ENCODE data around the gene EEF2K.

Gene EEF2K

DNA sequence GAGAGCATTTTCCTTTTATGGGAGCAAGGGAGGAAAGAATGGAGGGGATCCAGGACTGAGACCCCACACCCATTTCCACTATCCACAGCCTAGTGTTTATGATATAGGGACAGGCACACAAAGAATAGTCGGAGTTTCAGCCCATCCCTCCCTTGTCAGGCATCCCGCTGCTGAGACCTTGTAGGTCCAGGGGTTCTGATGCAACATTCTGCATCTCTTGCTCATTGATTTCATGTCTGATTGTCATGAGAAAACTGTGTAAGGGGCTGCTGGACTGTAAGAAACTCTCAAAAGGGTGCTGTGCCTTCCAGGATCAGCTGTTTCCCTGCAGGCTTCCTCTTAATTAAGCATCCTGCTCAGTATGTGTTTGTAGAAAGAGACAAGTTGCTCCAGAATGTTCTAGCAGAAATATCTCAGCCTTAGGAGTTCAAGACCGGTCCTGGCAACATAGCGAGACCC lies 85.8 kb downstream of the EEF2K start:
- DNase-seq: no peak
- Mint-ChIP-seq H3K4me1 (peaks cover 23% of the 10 kb centered on the region), H3K27me3 (ENCODE audit: low read depth, poor library complexity) (peaks cover 6% of the 10 kb centered on the region), H3K4me3 (no peak overlapping the region), H3K36me3 (ENCODE audit: low read depth) (no peaks in the 10 kb centered on the region), H3K9me3 (no peaks in the 10 kb centered on the region), H3K27ac (no peak overlapping the region)
- TF ChIP-seq, protein P1, sequence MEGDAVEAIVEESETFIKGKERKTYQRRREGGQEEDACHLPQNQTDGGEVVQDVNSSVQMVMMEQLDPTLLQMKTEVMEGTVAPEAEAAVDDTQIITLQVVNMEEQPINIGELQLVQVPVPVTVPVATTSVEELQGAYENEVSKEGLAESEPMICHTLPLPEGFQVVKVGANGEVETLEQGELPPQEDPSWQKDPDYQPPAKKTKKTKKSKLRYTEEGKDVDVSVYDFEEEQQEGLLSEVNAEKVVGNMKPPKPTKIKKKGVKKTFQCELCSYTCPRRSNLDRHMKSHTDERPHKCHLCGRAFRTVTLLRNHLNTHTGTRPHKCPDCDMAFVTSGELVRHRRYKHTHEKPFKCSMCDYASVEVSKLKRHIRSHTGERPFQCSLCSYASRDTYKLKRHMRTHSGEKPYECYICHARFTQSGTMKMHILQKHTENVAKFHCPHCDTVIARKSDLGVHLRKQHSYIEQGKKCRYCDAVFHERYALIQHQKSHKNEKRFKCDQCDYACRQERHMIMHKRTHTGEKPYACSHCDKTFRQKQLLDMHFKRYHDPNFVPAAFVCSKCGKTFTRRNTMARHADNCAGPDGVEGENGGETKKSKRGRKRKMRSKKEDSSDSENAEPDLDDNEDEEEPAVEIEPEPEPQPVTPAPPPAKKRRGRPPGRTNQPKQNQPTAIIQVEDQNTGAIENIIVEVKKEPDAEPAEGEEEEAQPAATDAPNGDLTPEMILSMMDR (IDR thresholded peaks at IDR 0.05): no peak

DNA sequence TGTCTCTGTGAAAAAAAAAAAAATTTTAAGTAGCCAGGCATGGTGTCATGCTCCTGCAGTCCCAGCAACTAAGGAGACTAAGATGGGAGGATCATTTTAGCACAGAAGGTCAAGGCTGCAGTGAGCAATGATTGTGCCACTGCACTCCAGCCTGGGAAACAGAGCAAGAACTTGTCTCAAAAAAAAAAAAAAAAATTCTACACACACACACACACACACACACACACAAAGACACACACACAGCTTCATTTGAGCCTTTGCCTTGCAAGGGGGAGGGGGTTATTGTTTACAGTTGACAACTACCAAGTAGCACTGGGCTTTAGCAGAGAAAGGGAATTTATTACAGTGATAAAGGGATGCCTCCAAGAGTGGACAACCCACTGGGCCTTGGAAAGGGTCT lies 86.2 kb downstream of the EEF2K start:
- Mint-ChIP-seq H3K36me3 (ENCODE audit: low read depth) (no peaks in the 10 kb centered on the region), H3K27ac (no peak overlapping the region), H3K4me3 (no peak overlapping the region), H3K4me1 (peaks cover 22% of the 10 kb centered on the region), H3K9me3 (no peaks in the 10 kb centered on the region), H3K27me3 (ENCODE audit: low read depth, poor library complexity) (peaks cover 9% of the 10 kb centered on the region)
- TF ChIP-seq, protein P1 (IDR thresholded peaks at IDR 0.05): no peak
- no peak for DNase-seq

DNA sequence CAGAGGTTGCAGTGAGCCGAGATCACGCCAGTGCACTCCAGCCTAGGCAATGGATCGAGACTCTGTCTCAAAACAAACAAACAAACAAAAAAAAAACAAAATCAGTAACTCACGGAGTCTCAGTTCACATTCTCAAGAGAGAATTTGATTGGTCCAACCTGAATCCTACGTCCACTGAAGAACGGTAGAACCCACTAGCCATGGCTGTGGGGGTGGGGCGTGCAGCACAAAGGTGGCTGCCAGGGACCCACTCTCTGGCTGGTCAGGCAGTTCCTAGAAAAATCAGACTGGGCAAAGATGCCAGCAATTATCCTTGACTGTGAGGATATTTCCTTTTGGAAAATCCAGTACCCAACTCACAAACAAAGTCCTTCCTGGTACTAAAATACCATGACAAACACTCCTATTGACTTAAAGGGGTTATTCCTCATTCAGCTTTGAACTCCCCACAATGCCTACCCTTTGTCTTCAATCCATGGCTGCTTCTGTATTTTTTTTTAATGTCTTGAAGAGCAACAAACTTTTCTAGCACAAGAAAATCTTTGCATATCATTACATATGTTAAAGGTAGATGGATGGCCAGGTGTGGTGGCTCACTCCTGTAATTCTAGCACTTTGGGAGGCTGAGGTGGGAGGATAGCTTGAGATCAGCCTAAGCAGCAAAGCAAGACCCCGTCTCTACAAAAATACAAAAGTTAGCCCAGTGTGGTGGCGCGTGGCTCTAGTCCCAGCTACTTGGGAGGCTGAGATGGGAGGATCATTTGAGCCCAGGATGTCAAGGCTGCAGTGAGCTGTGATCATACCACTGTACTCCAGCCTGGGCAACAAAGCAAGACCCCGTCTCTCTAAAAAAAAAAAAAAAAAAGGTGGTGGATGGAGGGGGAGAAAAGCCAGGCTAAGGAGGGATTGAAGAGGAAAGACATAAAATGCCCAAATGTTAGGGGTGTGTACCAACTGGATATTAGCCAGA lies 87.3 kb downstream of the EEF2K start:
- TF ChIP-seq, protein P1 (IDR thresholded peaks at IDR 0.05): no peak
- H3K4me3 Mint-ChIP-seq: no peak overlapping the region

DNA sequence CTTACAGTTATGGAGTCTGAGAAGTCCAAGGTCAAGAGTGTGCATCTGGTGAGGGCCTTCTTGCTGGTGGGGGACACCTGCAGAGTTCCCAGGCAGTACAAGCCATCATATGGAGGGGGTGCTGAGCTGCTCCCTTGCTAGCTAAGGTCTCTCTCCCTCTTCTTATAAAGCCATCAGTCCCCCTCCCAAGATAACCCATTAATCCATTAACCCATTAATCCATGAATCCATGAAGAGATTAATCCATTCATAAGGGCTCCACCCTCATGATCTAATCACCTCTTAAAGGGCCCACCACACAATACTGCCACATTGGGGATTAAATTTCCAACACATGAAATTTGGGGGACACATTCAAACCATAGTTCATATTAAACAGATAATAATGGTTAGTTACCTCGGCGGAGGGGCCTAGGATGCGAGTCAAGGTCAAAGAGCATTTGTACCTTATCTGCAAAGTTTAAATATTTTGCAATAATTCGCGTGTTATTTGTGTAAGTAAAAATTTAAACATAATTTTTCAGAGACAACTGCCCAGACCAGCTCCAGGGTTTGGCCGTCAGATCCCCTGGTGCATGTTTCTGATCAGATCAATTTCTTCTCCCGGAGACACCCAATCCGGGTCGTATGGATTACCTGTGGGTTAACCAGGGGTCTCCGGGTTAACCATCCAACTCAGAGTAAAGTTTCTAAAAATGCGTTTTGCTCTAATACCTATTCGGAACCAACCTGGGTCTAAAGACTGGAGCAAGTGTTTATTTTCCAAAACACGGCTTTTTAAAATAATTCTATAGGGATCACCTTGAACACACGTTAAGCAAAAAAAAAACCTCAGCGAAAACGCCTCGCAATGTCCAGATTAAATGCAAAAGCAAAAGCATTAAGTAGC lies 90.4 kb downstream of the EEF2K start:
- Mint-ChIP-seq H3K36me3 (ENCODE audit: low read depth) (peaks cover 5% of the 10 kb centered on the region), H3K27ac (no peak overlapping the region), H3K4me3 (peak overlapping the region; percentile 95), H3K27me3 (ENCODE audit: low read depth, poor library complexity) (peaks cover 14% of the 10 kb centered on the region), H3K9me3 (no peaks in the 10 kb centered on the region), H3K4me1 (peaks cover 40% of the 10 kb centered on the region)
- DNase-seq: peak; percentile 22
- TF ChIP-seq, protein P1 (IDR thresholded peaks at IDR 0.05): no peak

More for the DNA sequence above, 87.3 kb downstream of the EEF2K start:
- Mint-ChIP-seq H3K36me3 (ENCODE audit: low read depth) (no peaks in the 10 kb centered on the region), H3K27me3 (ENCODE audit: low read depth, poor library complexity) (peaks cover 13% of the 10 kb centered on the region), H3K4me1 (peaks cover 23% of the 10 kb centered on the region), H3K9me3 (no peaks in the 10 kb centered on the region), H3K27ac (no peak overlapping the region)
- DNase-seq: no peak

DNA sequence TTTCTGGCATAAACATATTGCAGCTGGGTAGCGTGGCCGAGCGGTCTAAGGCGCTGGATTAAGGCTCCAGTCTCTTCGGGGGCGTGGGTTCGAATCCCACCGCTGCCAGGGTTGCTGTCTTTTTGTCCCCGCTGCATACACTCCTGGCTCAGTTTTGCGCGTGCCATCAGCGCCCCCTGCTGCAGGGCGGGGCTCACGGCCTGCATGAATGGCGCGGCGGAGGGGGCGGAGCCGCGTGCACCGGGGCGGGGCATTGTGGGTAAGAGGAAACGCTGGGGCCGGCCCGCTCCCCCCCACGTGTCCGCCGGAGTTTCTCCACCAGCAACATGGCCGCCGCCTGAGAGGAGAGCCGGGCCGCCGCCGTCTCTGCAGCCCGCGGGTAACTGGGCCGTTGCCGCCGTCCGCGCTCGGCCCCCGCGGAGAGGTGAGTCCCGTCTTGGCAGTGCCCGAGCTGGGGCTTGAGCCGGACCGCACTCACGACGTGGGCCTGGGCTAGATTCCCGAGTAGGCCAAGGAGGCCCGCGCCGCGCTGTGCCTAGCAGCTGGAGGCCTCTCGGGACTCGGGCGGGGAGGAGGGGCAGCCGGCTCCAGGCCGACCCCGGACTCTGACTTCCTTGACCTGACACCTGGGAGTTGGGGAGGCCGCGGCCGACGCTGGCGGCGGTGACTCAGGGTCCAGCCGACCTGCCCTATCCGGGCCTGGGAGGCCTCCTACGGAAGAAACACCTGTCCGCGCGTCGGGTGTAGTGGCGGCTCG lies 91.2 kb downstream of the EEF2K start, which contains the start of gene POLR3E:
TSS of gene POLR3E (plus strand) at position 296 of the 757 bp plus-strand sequence. CDS start 5,560 bp downstream, outside the sequence.
- peak; percentile 100 for DNase-seq
- peaks cover 10% of the 10 kb centered on the region for H3K36me3 Mint-ChIP-seq (ENCODE audit: low read depth)
- peak within 1 kb of the TSS; percentile 95 for H3K4me3 Mint-ChIP-seq
- peaks cover 14% of the 10 kb centered on the region for H3K27me3 Mint-ChIP-seq (ENCODE audit: low read depth, poor library complexity)
- H3K4me1 Mint-ChIP-seq: peaks cover 32% of the 10 kb centered on the region
- H3K9me3 Mint-ChIP-seq: no peaks in the 10 kb centered on the region
- H3K27ac Mint-ChIP-seq: peak within 1 kb of the TSS; percentile 99
- TF ChIP-seq, protein P1 (IDR thresholded peaks at IDR 0.05): peak; percentile 80
